Measurements from ENCODE around the gene TRIM66. TPM values are rescaled to one million over a fixed set of nuclear protein-coding genes. Genes with fewer than 3 reads are reported as not detected.

TRIM66 gene
- total and polyA plus RNA-seq, 9 of the 15 experiments (the other 6 are each of a cell fraction or from before 2014, with no cell fraction given) = 1.1 to 7.3 (median 4.9) TPM

- Histone ChIP-seq H3K79me2 (ENCODE audit: control insufficient read depth, insufficient read depth, low read length) (no peaks in the 10 kb centered on the region), H3K9me1 (ENCODE audit: control insufficient read depth, insufficient read depth, low read length) (no peaks in the 10 kb centered on the region), H2AFZ (ENCODE audit: low read depth, low read length) (no peak overlapping the region), H3K4me1 (replicated peaks in 1 of 2; ENCODE audit: control insufficient read depth in 2 of 2, insufficient read depth in 2 of 2, low read length in 2 of 2) (no peaks in the 10 kb centered on the region), H3K36me3 (ENCODE audit: control insufficient read depth, insufficient read depth, low read length) (peaks cover 30% of the 10 kb centered on the region; the same call in 2 of the 3 replicates), H3K9ac (ENCODE audit: insufficient read depth in 1 of 2, low read depth in 2 of 2, low read length in 2 of 2) (no peak overlapping the region), H3K9me3 (replicated peaks; ENCODE audit: control insufficient read depth, insufficient read depth, low read depth, low read length) (no peaks in the 10 kb centered on the region), H3K4me3 (no peak overlapping the region), H3K27ac (ENCODE audit: extremely low read depth, low read depth, low read length) (no peak overlapping the region), H3K4me2 (ENCODE audit: insufficient read depth, low read length) (no peak overlapping the region), H4K20me1 (replicated peaks; ENCODE audit: control insufficient read depth, insufficient read depth, low read length) (no peaks in the 10 kb centered on the region), H3K27me3 (ENCODE audit: control insufficient read depth in 2 of 2, insufficient read depth in 2 of 2, low read length in 2 of 2) (no peaks in the 10 kb centered on the region)
- intact Hi-C loops (cut with micrococcal nuclease) (no loop called here), in situ Hi-C loops (cut with MboI) (no loop called here)
- POLR2A ChIA-PET = no interaction called here
- no peak for FAIRE-seq
- 83% methylated on average over 4 of the region's 4 CpGs for WGBS (ENCODE audit: insufficient coverage, low coverage, missing lambda C conversion rate)
- TF ChIP-seq ZNF77 (CRISPR knock-in tag; IDR thresholded peaks at IDR 0.05) (no peak), ZNF347 (CRISPR knock-in tag; IDR thresholded peaks at IDR 0.05; ENCODE audit: low read depth) (no peak), ZNF316 (IDR thresholded peaks at IDR 0.05) (no peak), CHCHD3 (CRISPR knock-in tag; IDR thresholded peaks at IDR 0.05) (no peak)
- CTCF ChIA-PET (ENCODE audit: low intra/inter-chr PET ratio) = no interaction called here
- no peak for ATAC-seq
- no TSS peak for BruUV-seq (replicated peaks)
- no peak for DNase-seq (ENCODE audit: extremely low read depth in 1 of 4, low spot score in 3 of 4)
Observed at GRCh38 chr11:8646873-8647272, 35.6 kb downstream of the TRIM66 start.

- H3K9me3 ChIP-seq (replicated peaks; ENCODE audit: control insufficient read depth, insufficient read depth, low read depth, low read length) = no peaks in the 10 kb centered on the region
- 68% methylated on average over 5 of the region's 5 CpGs for WGBS (ENCODE audit: insufficient coverage, low coverage, missing lambda C conversion rate)
- 0 out of 2 replicates have a peak, but pooled peaks cover 4% of the 10 kb centered on the region for H4K20me1 ChIP-seq (replicated peaks; ENCODE audit: control insufficient read depth, insufficient read depth, low read length)
- H3K36me3 ChIP-seq (ENCODE audit: control insufficient read depth, insufficient read depth, low read length) = peaks cover 32% of the 10 kb centered on the region
- H3K4me2 ChIP-seq (ENCODE audit: insufficient read depth, low read length) = no peak overlapping the region
- no peak for FAIRE-seq
- DNase-seq (ENCODE audit: extremely low read depth in 1 of 4, low spot score in 3 of 4) = no peak
- no peak overlapping the region for H3K9ac ChIP-seq (ENCODE audit: insufficient read depth in 1 of 2, low read depth in 2 of 2, low read length in 2 of 2)
- H3K9me1 ChIP-seq (ENCODE audit: control insufficient read depth, insufficient read depth, low read length) = no peaks in the 10 kb centered on the region
- ChIA-PET POLR2A (interaction anchor here (0.6 kb wide), 1 partner anchor 40 kb away, joined by 3 read pairs; the partner anchor contains the start of genes RPL27A and TRIM66), CTCF (ENCODE audit: low intra/inter-chr PET ratio) (no interaction called here)
- no peak overlapping the region for H2AFZ ChIP-seq (ENCODE audit: low read depth, low read length)
- no peak for ATAC-seq
- no peak overlapping the region for H3K27ac ChIP-seq (ENCODE audit: extremely low read depth, low read depth, low read length)
- no peaks in the 10 kb centered on the region for H3K79me2 ChIP-seq (ENCODE audit: control insufficient read depth, insufficient read depth, low read length)
- H3K4me1 ChIP-seq (replicated peaks in 1 of 2; ENCODE audit: control insufficient read depth in 2 of 2, insufficient read depth in 2 of 2, low read length in 2 of 2) = peaks cover 2 to 5% of the 10 kb centered on the region in 2 experiments; a peak in 4 of 5 replicates
- H3K27me3 ChIP-seq (ENCODE audit: control insufficient read depth in 2 of 2, insufficient read depth in 2 of 2, low read length in 2 of 2) = no peaks in the 10 kb centered on the region
- in situ Hi-C loops (cut with MboI) = no loop called here
- no peak overlapping the region for H3K4me3 ChIP-seq
- intact Hi-C loops (cut with micrococcal nuclease) = no loop called here
- no TSS peak for BruUV-seq (replicated peaks)
- no peak for TF ChIP-seq HEY1 (CRISPR knock-in tag; IDR thresholded peaks at IDR 0.05; ENCODE audit: borderline replicate concordance)
Observed at GRCh38 chr11:8642196-8642841, 40.1 kb downstream of the TRIM66 start.

All from K562 (cell line).